SKM-1 (cell line): ENCODE measurements around the gene SUFU.
"Not testable (repeated sequence)": the region's sequence is repeated elsewhere in the genome, so short reads cannot be mapped to it uniquely, and the experiment has no call there.

Experiments
- DNase-seq: peaks from one replicate; lab custom pipeline; 2025; ENCODE audit not compliant: unreplicated experiment; lab: John Stamatoyannopoulos, UW

SUFU gene

GRCh38 chr10:102648889-102649796 lies 145.4 kb downstream of the SUFU start:
- no peak for DNase-seq

- DNase-seq = no peak
These were observed 146.3 kb downstream of the SUFU start for GRCh38 chr10:102649797-102650654.

- no peak for DNase-seq
These were observed 147.1 kb downstream of the SUFU start for GRCh38 chr10:102650655-102651454.

GRCh38 chr10:102651455-102652169 lies 147.8 kb downstream of the SUFU start:
- no peak for DNase-seq

GRCh38 chr10:102652170-102652916 lies 148.6 kb downstream of the SUFU start:
- DNase-seq = no peak

- no peak for DNase-seq
These were observed 149.3 kb downstream of the SUFU start for GRCh38 chr10:102653060-102653459.

- no peak for DNase-seq
These were observed 150.8 kb downstream of the SUFU start for GRCh38 chr10:102654566-102654965.

- DNase-seq = no peak
These were observed 151.2 kb downstream of the SUFU start for GRCh38 chr10:102654969-102655368.

GRCh38 chr10:102656026-102656425 lies 152.3 kb downstream of the SUFU start:
- DNase-seq = no peak

GRCh38 chr10:102656791-102657371 lies 153.1 kb downstream of the SUFU start:
- no peak for DNase-seq

GRCh38 chr10:102657451-102657850 lies 153.7 kb downstream of the SUFU start:
- DNase-seq = no peak

- no peak for DNase-seq
These were observed 154.4 kb downstream of the SUFU start for GRCh38 chr10:102657984-102658724.

GRCh38 chr10:102658802-102659201 lies 155.0 kb downstream of the SUFU start:
- DNase-seq = no peak

- DNase-seq = no peak
These were observed 157.3 kb downstream of the SUFU start for GRCh38 chr10:102660888-102661657.

GRCh38 chr10:102661658-102662028 lies 157.9 kb downstream of the SUFU start:
- no peak for DNase-seq

- no peak for DNase-seq
These were observed 162.2 kb downstream of the SUFU start for GRCh38 chr10:102665904-102666509.

GRCh38 chr10:102667411-102667810 lies 163.6 kb downstream of the SUFU start:
- DNase-seq = not testable (repeated sequence)
